ENCODE data around the gene ZCCHC17. TPM values are rescaled to one million over a fixed set of nuclear protein-coding genes. Genes with fewer than 3 reads are reported as not detected.

ZCCHC17 gene
- polyA plus RNA-seq, 3 donors from 2014 or later, result 72.0 to 133 (median 74.1) TPM

- no peak overlapping the region for H3K27ac Mint-ChIP-seq
- peaks cover 0 to 1% (median 0%) of the 10 kb centered on the region in 3 donors for H3K27me3 Mint-ChIP-seq (ENCODE audit: low read depth in 3 of 3)
- H3K4me1 Mint-ChIP-seq, result no peaks in the 10 kb centered on the region
- DNase-seq, result no peak
- no peak overlapping the region for H3K4me3 Mint-ChIP-seq
- H3K9me3 Mint-ChIP-seq, result no peaks in the 10 kb centered on the region
- peaks cover 13 to 29% (median 23%) of the 10 kb centered on the region in 3 donors for H3K36me3 Mint-ChIP-seq
Observed at GRCh38 chr1:31366796-31367195, 70.0 kb downstream of the ZCCHC17 start.

- peaks cover 13% of the 10 kb centered on the region in 2 donors for H3K4me1 Mint-ChIP-seq
- no peak overlapping the region for H3K4me3 Mint-ChIP-seq
- no peak for DNase-seq
- H3K9me3 Mint-ChIP-seq, result no peaks in the 10 kb centered on the region
- peaks cover 0 to 3% (median 0%) of the 10 kb centered on the region in 3 donors for H3K27me3 Mint-ChIP-seq (ENCODE audit: low read depth in 3 of 3)
- H3K36me3 Mint-ChIP-seq, result peaks cover 10 to 29% (median 19%) of the 10 kb centered on the region in 3 donors
- no peak overlapping the region for H3K27ac Mint-ChIP-seq
Observed at GRCh38 chr1:31368611-31369107, 71.8 kb downstream of the ZCCHC17 start.

DNA sequence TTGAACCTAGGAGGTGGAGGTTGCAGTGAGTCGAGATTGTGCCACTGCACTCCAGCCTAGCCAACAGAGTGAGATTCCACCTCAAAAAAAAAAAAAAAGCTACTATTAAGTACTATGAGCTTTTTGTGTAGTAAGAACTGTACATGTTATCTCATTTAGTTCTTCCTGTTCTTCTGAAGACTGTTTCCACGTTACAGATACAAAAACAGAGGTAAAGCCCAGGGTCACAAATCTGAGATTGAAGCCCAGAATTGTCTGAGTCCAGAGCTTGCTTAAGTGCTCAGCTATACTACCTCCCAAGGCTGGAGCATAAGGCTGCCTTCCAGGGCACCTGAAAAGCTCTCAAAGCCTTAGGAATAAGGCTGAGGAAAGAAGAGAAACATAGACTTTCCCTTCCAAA is 73.2 kb downstream of the ZCCHC17 start:
- Mint-ChIP-seq H3K9me3 (no peaks in the 10 kb centered on the region), H3K27ac (no peak overlapping the region), H3K4me1 (peaks cover 18% of the 10 kb centered on the region in 2 donors), H3K27me3 (ENCODE audit: low read depth in 3 of 3) (peaks cover 0 to 2% (median 0%) of the 10 kb centered on the region in 3 donors), H3K4me3 (no peak overlapping the region), H3K36me3 (peaks cover 2 to 17% (median 8%) of the 10 kb centered on the region in 3 donors)
- no peak for DNase-seq

DNA sequence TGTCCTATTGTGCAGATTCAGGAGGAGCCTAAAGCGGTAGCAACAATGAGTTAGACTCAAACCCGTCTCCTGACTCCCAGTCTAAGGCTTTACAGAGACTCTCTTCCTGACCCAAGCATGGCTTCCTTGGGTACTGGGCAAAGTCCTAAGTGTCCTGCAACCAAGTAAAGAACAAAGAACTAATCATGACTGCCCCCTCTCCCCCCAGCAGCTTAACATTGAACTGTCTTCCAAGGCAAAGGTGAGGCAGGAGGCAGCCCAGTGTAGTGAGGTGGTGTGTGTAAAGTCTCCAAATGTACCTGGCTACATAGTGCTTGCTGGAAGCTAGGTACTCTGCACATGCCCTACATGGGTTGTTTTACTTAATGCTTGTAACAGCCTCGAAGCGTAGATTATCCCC is 73.7 kb downstream of the ZCCHC17 start:
- peaks cover 0 to 2% (median 0%) of the 10 kb centered on the region in 3 donors for H3K27me3 Mint-ChIP-seq (ENCODE audit: low read depth in 3 of 3)
- peaks cover 18% of the 10 kb centered on the region in 2 donors for H3K4me1 Mint-ChIP-seq
- H3K4me3 Mint-ChIP-seq, result no peak overlapping the region
- H3K9me3 Mint-ChIP-seq, result no peaks in the 10 kb centered on the region
- H3K36me3 Mint-ChIP-seq, result peaks cover 0 to 13% (median 4%) of the 10 kb centered on the region in 3 donors
- H3K27ac Mint-ChIP-seq, result no peak overlapping the region
- DNase-seq, result no peak

DNA sequence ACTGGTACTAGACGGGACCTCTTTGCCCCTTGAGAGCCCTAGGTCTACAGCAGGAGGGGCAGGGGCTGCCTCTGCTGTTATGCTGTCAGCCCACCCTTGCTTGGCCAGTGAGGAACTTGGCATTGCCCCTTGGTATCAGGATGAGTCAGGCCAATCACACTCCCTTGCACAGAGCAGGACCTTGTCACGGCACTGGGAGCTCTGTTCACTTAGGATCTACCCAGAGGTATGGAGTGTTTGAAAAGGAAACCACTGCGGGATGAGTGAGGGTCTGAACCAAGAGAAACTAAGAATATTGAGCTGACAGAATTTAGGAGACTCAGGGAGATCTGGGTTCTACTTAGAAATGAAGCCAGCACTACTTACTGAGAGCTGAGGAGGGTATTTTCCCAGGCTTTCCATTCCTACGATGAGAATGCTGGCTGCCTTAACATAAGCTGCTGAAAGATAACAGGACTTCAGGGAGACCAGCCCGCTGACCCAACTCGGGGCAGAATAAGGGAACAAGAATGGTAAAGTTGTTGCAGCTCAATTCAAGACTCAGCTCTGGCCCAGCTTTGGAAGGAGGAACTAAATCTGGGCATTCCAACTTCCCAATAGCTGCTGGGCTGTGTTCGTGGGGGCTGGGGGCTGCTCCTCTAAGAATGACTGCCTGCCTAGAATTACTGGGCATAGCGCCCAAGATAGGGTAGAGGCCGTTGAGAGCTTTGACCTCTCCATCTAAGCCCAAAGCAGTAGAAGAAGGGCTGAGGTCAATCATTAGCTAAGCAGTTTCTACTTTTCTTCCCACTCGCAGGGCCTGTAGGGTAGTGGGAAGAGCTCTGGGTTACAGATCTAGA is 74.5 kb downstream of the ZCCHC17 start:
- Mint-ChIP-seq H3K27ac (no peak overlapping the region), H3K27me3 (ENCODE audit: low read depth in 3 of 3) (peaks cover 0 to 2% (median under 1%) of the 10 kb centered on the region in 3 donors), H3K4me3 (peak overlapping the region in 1 of 5 donors; percentile 34), H3K4me1 (peaks cover 18% of the 10 kb centered on the region in 2 donors), H3K9me3 (no peaks in the 10 kb centered on the region), H3K36me3 (peaks cover 0 to 8% (median 0%) of the 10 kb centered on the region in 3 donors)
- no peak for DNase-seq

- Mint-ChIP-seq H3K9me3 (no peaks in the 10 kb centered on the region), H3K27me3 (ENCODE audit: low read depth in 3 of 3) (peaks cover 0 to 4% (median 4%) of the 10 kb centered on the region in 3 donors), H3K27ac (peak overlapping the region in 1 of 6 donors; percentile 58), H3K36me3 (peaks cover 0 to 5% (median 0%) of the 10 kb centered on the region in 3 donors), H3K4me3 (peak overlapping the region in 3 of 5 donors; percentile 22 to 91 (median 63)), H3K4me1 (peaks cover 18% of the 10 kb centered on the region in 2 donors)
- no peak for DNase-seq
Observed at GRCh38 chr1:31372051-31372450, 75.2 kb downstream of the ZCCHC17 start.

DNA sequence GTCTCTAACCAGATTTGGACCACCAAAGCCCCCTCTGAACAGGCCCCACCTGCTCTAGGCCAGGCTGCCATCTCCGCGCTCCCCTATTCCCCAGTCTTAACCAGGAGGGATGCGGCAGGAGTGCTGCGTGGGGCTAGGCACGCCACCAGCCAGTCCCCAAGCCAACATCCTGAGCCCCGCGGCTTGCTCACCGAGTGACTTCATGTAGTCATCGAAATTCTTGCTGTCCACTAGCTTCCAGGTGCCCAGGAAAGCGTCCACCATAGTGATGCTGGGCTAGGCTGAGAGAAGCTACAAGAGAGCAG is 75.9 kb downstream of the ZCCHC17 start:
- no peak for DNase-seq
- Mint-ChIP-seq H3K36me3 (peaks cover 0 to 5% (median 0%) of the 10 kb centered on the region in 3 donors), H3K27me3 (ENCODE audit: low read depth in 3 of 3) (peaks cover 0 to 4% (median 4%) of the 10 kb centered on the region in 3 donors), H3K4me1 (peaks cover 18% of the 10 kb centered on the region in 2 donors), H3K9me3 (no peaks in the 10 kb centered on the region), H3K4me3 (peak overlapping the region; percentile 17 to 92 (median 63)), H3K27ac (peak overlapping the region in 1 of 6 donors; percentile 58)

DNA sequence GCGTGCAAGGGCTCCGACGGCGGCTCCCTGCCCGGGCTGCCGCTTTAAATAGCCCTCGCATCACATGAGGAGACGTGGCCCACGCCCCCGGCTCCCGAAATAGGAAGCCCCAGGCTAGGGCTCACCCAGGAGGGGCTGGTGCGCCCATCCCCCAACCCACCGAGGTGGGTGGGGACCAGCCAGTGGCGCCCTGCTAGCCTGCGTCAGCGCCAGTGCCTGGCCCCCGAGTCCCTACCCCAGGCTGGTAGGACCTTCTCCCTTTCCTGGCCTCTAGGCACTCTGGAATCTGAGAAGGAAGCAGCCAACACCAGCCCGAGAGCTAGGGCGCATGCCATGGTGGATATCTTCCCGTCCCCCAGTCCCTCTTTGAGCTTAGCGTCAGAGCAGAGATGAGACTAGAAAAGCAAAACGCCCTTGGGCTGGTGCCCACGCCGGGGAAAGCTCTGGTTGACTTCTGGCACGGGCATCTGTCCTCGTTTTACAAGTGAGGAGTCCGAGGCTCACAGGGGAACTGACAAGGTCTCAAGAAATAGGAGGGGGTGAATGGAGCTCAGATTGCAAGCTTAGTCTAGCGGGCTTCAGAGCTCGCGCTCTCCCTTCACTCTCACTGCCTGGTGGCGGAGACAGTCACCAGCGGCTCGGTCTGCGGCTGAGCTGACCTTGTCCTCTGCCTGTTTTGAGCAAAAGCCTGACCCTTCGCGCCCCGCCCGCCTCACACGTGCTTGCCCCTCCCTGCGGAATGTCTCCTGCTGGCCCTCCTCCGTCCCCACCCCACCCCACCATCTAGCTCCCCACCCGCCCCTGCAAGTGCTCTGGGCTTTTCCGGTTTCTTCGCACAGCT is 76.4 kb downstream of the ZCCHC17 start, which contains the start of gene FABP3:
Gene FABP3, minus strand, starts transcription at position 21 of the 841 bp plus-strand sequence. CDS start 62 bp downstream, outside the sequence.
- peaks cover 0 to under 1% (median 0%) of the 10 kb centered on the region in 3 donors for H3K36me3 Mint-ChIP-seq
- peak within 1 kb of the TSS; percentile 82 to 93 (median 91) for H3K4me3 Mint-ChIP-seq
- peak in 2 of 3 donors; percentile 18 to 27 for DNase-seq
- peaks cover 18% of the 10 kb centered on the region in 2 donors for H3K4me1 Mint-ChIP-seq
- peaks cover 0 to 4% (median 4%) of the 10 kb centered on the region in 3 donors for H3K27me3 Mint-ChIP-seq (ENCODE audit: low read depth in 3 of 3)
- H3K9me3 Mint-ChIP-seq, result no peaks in the 10 kb centered on the region
- peak within 1 kb of the TSS; percentile 17 to 82 (median 60) for H3K27ac Mint-ChIP-seq

DNA sequence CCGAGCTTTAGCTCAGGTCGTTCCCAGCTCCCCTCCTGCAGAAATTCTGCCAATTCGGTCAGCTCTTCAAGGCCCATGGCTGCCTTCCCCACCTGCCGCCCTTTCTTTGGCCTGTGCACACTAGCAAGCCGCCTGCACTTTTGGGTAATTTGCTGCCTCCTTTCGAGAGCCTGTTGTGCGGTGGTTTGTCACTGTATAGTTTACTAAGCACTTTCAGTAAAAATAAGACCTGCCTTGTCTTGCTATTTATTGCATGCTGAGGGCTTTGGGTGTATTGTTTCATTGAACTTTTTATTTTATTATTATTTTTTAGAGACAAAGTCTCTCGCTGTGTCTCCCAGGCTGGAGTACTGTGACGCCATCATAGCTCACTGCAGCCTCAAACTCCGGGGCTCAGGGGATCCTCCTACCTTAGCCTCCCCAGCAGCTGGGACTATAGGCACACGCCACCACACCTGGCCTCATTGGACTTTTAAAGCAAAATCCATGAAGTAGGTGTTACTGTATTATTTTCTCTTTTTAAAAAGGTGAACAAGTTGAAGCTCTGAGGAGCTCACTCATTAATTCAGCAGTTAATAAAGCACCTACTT is 77.2 kb downstream of the ZCCHC17 start:
- Mint-ChIP-seq H3K4me3 (peak overlapping the region; percentile 82 to 93 (median 91)), H3K27me3 (ENCODE audit: low read depth in 3 of 3) (peaks cover 0 to 7% (median 4%) of the 10 kb centered on the region in 3 donors), H3K4me1 (peaks cover 18% of the 10 kb centered on the region in 2 donors), H3K9me3 (no peaks in the 10 kb centered on the region), H3K36me3 (peaks cover 0 to 3% (median 0%) of the 10 kb centered on the region in 3 donors), H3K27ac (peak overlapping the region in 4 of 6 donors; percentile 36 to 79 (median 44))
- DNase-seq, result no peak

DNA sequence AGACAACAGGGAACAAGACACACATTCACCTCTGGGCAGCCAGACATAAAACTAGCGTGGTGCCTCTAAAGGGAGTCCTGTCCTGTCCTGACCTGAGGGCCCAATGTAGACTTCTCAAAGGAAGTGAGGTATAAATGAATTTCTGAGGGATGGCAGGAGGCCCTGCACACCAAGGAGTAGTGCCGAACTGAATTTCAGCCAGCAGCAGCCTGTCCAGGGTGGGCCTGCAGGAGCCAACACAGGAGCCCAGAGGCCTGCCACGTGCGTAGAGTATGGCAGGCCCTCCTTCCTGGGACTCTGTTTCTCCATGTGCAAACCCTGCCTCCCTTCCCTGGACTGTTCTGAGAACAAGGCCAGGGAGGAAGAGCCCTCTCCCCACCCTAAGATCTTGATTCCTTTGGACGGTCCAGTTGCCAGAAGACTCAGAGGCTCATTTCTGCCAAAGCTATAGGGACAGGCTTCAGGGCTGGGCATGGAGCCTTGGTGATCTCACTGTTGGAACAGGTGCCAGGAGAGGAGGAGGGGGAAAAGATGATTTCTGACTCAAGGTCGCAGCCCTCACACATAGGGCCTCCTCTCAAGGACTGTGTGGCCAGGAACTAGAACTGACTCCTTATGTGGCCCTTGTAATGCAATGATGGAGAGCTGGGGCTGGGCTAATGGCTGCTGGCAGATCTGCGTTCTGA is 77.8 kb downstream of the ZCCHC17 start:
- peaks cover 0 to 7% (median 4%) of the 10 kb centered on the region in 3 donors for H3K27me3 Mint-ChIP-seq (ENCODE audit: low read depth in 3 of 3)
- H3K4me3 Mint-ChIP-seq, result peak overlapping the region; percentile 10 to 92 (median 83)

GRCh38 chr1:31376375-31377134 is 79.7 kb downstream of the ZCCHC17 start:
- Mint-ChIP-seq H3K9me3 (no peaks in the 10 kb centered on the region), H3K4me3 (no peak overlapping the region), H3K27ac (no peak overlapping the region), H3K27me3 (ENCODE audit: low read depth in 3 of 3) (peaks cover 0 to 7% (median 4%) of the 10 kb centered on the region in 3 donors), H3K4me1 (peaks cover 18% of the 10 kb centered on the region in 2 donors), H3K36me3 (peaks cover 0 to 3% (median 0%) of the 10 kb centered on the region in 3 donors)
- DNase-seq, result no peak

More for the DNA sequence above, 77.8 kb downstream of the ZCCHC17 start:
- DNase-seq, result no peak
- Mint-ChIP-seq H3K4me1 (peaks cover 18% of the 10 kb centered on the region in 2 donors), H3K36me3 (peaks cover 0 to 3% (median 0%) of the 10 kb centered on the region in 3 donors), H3K9me3 (no peaks in the 10 kb centered on the region), H3K27ac (no peak overlapping the region)

- H3K36me3 Mint-ChIP-seq, result peaks cover 0 to 3% (median 0%) of the 10 kb centered on the region in 3 donors
- peaks cover 15 to 17% of the 10 kb centered on the region in 2 donors for H3K4me1 Mint-ChIP-seq
- H3K27ac Mint-ChIP-seq, result no peak overlapping the region
- H3K9me3 Mint-ChIP-seq, result no peaks in the 10 kb centered on the region
- H3K27me3 Mint-ChIP-seq (ENCODE audit: low read depth in 3 of 3), result peaks cover 2 to 10% (median 4%) of the 10 kb centered on the region in 3 donors
- no peak overlapping the region for H3K4me3 Mint-ChIP-seq
- no peak for DNase-seq
Observed at GRCh38 chr1:31377364-31377863, 80.6 kb downstream of the ZCCHC17 start.

Measured in immature natural killer cell (primary cell).